Left lobe of liver (tissue), 2 donors: Measurements from ENCODE around the gene ADCY9. TPM values are rescaled to one million over a fixed set of nuclear protein-coding genes. Genes with fewer than 3 reads are reported as not detected.
"Not testable (repeated sequence)": the region's sequence is repeated elsewhere in the genome, so short reads cannot be mapped to it uniquely, and the experiment has no call there.

Experiments
- ATAC-seq: fragments of 200-7000 bp; cut with Tn5 transposase; one replicate; pipeline ENCODE4 v1.9.1; 2020; ENCODE audit warnings: mild to moderate bottlenecking, moderate library complexity
- DNase-seq: peaks from one replicate; pipeline ENCODE4 v3.0.0-alpha.2; 2020; ENCODE audit warnings: low spot score
- total RNA-seq: library from RNA; stranded (reverse); gene quantifications from one replicate; pipeline ENCODE4 v1.2.1, GENCODE V29; 2021
- donor health status: DM: no; HTN: no; CAD: no; lungs with moderate emphysema.
- donor health status: DM: no; HTN: yes; CAD: no.

Gene ADCY9
- total RNA-seq, 1 donor from 2014 or later = 25.4 TPM

DNA sequence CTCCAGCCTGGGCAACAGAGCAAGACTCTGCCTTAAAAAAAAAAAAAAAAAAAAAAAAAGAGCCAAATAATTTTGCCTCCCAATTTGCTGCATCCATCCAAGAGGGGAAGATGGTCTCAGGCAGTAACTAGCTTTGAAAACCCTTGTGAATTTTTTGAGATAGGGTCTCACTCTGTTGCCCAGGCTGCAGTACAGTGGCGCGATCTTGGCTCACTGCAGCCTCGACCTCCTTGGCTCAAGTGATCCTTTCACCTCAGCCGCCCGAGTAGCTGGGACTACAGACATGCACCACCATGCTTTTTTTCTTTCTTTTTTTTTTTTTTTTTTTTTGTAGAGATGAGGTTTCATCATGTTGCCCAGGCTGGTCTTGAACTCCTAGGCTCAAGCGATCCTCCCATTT, 70.7 kb downstream of the ADCY9 start:
- peak; percentile 8 for DNase-seq

GRCh38 chr16:4042581-4042980, 73.7 kb downstream of the ADCY9 start:
- ATAC-seq = no peak
- DNase-seq = peak; percentile 24

More for the DNA sequence above, 70.7 kb downstream of the ADCY9 start:
- ATAC-seq = not testable (repeated sequence)

DNA sequence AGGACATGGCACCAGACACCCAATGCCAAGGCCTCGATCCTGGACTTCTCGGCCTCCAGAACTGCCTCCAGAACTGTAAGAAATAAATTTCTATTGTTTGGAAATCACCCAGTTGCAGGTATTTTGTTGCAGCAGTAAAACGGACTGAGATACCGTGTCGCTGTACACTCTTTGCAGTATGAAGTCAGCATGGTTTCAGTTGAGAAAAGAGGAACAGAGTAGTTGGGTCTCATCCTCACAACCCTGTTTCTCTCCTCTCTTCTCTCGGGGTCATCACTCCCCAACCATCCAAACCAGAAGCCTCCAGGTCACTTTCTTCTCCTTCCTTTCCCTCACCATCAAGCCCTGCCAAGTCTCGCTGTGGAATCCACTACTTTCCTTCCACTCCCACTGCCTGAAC, 77.8 kb downstream of the ADCY9 start:
- no peak for DNase-seq
- ATAC-seq = no peak

DNA sequence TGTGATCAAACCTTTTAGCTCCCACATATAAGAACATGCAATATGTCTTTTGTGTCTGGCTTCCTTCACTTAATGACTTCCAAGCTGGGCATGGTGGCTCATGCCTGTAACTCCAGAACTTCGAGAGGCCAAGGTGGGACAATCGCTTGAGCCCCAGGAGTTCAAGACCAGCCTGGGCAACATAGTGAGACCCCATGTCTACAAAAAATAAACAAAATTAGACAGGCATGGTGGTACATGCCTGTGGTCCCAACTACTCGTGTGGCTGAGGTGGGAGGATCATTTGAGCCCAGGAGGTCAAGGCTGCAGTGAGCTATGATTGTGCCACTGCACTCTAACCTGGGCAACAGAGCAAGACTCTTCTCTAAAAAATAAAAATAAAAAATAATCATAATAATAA, 79.3 kb downstream of the ADCY9 start:
- not testable (repeated sequence) for DNase-seq, ATAC-seq

DNA sequence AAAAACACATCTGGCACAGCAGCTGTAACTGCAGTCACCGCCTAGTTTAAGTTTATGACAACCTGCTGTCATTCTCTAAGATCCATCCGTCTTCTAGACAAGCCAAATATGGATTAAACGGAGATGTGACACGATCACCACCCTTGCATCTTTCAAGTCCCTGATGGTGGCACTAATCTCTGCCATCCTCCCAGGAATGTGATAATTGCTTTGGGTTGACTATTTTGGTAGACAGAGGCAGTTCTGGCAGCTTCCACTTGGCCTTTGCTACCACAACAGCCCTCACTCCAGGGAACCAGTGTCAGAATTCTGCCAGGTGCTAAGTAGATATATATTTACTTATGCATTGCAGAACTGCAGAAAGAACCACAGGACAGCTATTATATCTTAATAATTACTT, 81.3 kb downstream of the ADCY9 start:
- no peak for ATAC-seq
- no peak for DNase-seq

DNA sequence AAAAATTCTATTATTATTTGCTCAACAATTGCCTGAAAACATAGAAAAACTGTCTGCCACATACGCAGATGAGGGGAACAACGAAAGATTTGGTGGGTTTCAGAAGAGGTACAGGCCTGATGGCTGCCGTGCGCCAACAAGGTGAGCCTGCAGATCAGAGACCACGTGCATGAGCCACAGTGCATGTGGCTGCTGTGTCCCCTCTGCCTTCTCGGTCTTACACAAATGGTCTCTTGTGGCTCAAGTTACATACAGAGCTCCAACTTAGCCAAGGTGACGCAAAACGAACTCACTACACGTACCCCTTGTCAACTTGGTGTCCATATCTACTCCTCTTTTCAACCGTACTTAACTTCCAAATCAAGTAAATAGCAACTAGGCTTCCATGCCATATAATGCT, 82.3 kb downstream of the ADCY9 start:
- ATAC-seq (no peak), DNase-seq (no peak)

DNA sequence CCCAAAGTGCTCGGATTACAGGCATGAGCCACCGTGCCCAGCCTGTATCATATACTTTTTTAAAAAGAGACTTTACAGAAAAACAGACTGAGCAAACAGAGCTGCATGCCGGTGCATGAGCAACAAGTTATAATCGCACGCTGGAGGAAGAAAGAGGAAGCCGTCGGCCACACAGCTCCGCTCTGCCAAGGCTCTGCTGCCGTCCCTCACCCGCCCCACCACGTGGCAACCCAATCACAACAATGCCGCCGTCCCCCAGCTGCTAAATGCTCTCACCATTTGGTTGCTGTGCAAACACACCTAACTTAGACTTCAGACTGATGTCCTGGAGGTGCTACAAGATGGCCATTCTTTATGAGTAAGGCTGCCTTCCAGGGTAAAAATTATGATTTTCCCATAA, 83.5 kb downstream of the ADCY9 start:
- DNase-seq (no peak), ATAC-seq (no peak)

DNA sequence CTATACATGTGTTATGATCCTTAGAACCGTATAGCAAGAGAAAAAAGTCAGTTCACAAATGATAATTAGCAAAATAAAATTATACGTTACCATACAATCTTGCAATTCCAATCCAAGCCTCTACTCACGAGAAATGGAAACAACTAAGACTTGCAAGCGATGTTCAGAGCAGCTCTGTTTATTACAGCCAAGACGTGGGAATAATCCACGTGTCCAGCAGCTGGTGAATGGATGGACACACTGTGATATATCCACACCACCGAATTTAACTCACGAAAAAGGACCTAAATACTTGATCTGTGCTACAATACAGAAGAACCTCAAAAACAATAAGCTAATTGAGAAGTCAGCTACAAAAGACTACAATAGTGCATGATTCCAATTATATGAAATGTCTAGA, 88.1 kb downstream of the ADCY9 start:
- no peak for DNase-seq

GRCh38 chr16:4026854-4027253, 89.4 kb downstream of the ADCY9 start:
- DNase-seq (no peak), ATAC-seq (no peak)

More for the DNA sequence above, 88.1 kb downstream of the ADCY9 start:
- ATAC-seq = no peak

GRCh38 chr16:4025428-4025827, 90.8 kb downstream of the ADCY9 start:
- ATAC-seq = no peak
- no peak for DNase-seq

- no peak for ATAC-seq
These were observed 94.3 kb downstream of the ADCY9 start for GRCh38 chr16:4021916-4022315.

GRCh38 chr16:4021070-4021779, 95.0 kb downstream of the ADCY9 start:
- ATAC-seq = peak; percentile 90
- DNase-seq = peak; percentile 92

More at GRCh38 chr16:4021916-4022315, 94.3 kb downstream of the ADCY9 start:
- no peak for DNase-seq

DNA sequence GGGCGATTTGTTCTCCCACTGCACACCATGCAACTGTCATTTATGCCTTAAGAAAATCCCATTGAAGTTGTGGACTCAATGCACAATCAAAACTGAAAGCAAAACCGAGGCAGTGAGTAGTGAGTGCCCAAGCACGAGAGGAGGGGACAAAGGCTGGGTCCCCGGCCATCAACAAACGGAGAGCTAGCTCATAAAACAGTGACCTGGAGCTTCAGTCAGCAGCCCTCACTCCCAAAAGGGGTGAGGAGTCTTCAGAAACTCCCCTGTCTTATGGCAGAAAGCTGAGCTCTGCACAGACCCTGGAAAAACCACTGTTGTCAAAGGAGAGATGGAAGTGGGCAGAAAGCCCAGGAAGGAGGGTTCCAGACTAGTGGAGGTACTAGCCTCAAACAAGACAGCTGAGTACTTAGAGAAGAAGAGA, 96.9 kb downstream of the ADCY9 start:
- ATAC-seq = peak; percentile 54
- DNase-seq = no peak

GRCh38 chr16:4018391-4018790, 97.9 kb downstream of the ADCY9 start:
- DNase-seq = peak; percentile 64
- ATAC-seq = peak; percentile 33

- no peak for ATAC-seq
- DNase-seq = no peak
These were observed 98.4 kb downstream of the ADCY9 start for GRCh38 chr16:4017807-4018206.

DNA sequence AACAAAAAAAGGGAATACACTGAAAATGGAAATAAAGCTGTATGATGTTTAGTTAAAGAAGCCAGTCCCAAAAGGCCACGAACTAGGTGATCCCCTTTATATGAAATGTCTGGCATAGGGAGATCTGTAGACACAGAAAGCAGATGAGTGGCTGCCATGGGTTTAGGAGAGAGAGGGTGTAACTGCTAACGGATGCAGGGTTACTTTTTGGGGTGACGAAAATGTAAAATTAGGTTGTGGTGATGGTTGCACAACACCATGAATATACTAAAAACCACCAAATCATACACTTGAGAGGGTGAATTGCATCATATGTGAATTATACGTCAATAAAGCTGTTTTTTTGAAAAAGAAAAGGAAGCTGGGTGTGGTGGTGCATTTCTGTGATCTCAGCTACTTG, 99.6 kb downstream of the ADCY9 start:
- no peak for ATAC-seq
- no peak for DNase-seq

DNA sequence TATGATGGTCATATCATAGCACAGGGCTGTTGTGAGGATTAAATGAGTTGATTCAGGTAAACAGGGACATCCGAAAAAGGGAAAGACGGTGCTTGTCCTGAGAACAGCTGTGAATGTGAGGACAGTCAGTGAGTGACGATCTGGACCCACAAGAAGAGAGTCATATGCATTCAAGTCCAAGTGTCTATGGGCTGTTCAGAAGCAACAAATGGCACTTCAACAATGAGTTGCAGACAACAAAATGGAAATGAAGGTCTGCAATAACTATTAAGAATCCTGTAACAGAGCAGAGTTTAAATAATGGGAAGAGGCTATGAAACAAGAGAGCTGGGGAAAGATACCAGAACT, 100.3 kb downstream of the ADCY9 start:
- DNase-seq = no peak
- no peak for ATAC-seq

DNA sequence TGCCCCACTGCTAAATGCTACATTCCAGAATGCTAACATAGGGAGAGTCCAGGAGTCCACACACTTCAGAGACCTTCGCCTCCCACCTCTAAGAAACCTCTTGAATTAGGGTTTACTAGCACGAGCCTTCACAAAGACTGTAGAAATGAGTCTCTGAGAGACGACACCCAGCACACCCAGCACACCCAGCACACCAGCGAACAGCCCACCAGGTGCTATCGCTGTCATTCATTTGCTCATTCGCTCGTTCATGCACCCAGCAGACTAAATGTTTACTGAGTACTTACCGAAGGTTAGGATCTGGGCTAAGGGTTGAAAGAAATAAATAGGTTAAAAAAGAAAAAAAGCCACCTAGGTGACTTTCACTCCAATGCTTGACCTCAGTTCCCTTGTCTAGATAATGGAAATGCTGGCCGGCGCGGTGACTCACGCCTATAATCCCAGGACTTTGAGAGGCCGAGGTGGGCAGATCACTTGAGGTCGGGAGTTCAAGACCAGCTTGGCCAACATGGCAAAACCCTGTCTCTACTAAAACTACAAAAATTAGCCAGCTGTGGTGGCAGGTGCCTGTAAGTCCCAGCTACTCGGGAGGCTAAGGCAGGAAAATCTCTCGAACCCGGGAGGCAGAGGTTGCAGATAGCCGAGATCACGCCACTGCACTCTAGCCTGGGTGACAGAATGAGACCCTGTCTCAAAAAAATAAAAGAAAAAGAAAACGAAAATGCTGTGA, 100.8 kb downstream of the ADCY9 start:
- ATAC-seq (peak; percentile 69), DNase-seq (peak; percentile 66)

GRCh38 chr16:4011940-4012629, 104.2 kb downstream of the ADCY9 start:
- ATAC-seq = peak; percentile 60
- no peak for DNase-seq

DNA sequence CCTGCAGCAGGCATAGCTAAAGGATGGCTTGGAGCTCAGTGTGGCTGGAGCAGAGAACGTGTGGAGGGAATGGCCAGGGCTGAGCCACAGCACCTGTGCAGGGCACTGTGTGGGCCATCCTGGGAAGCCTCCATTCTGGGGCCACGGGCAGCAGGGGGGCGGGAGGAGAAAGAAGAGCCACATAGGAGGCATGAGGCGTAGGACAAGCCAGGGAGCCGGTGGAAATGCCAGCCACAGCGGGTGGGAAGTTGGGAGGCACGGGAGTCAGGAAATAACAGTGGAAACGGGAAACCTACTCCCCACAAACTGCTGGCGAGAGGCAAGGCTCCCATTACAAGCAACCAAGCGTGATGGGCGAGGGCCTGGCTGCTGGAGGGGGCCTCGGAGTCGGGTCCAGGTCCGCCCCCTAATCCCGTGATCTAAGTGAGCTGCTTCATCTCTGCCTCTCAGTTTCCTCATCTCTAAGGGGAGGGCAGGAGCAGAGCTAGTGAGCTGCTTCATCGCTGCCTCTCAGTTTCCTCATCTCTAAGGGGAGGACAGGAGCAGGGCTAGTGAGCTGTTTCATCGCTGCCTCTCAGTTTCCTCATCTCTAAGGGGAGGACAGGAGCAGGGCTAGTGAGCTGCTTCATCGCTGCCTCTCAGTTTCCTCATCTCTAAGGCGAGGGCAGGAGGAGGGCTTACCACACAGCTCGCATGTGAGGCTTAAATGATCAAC, 104.9 kb downstream of the ADCY9 start:
- DNase-seq = no peak
- ATAC-seq = peak; percentile 6
